ENCODE measurements around the gene KDM1A.

DNA sequence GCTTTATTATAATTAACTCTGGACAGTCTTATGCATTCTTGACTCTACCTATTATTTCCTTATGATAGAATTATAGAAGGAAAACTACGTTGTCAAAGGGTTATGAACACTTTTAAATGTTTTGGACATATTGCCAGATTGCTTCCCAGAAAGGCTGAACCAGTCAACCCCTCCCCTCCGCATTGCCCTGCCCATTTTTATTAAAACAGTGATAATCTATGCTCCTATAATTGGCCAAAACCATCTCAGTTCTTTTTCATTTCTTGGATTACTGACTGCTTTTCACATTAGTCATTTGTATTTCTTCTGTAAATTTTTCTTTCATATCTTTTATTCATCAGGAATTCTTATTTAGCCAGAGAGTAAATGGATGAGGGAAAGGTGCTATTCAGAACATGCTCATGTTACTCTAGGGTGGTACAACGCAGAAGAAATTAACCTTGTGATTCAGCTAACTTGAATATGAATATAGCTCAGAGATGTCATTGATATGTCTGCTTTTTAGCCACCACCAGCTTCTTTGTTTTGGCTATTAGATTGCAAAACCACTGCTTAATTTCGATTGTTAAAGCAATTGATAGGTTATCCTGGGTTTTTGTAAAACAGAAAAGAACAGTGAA is 32.1 kb downstream of the KDM1A start:
- TF ChIP-seq, protein P1, sequence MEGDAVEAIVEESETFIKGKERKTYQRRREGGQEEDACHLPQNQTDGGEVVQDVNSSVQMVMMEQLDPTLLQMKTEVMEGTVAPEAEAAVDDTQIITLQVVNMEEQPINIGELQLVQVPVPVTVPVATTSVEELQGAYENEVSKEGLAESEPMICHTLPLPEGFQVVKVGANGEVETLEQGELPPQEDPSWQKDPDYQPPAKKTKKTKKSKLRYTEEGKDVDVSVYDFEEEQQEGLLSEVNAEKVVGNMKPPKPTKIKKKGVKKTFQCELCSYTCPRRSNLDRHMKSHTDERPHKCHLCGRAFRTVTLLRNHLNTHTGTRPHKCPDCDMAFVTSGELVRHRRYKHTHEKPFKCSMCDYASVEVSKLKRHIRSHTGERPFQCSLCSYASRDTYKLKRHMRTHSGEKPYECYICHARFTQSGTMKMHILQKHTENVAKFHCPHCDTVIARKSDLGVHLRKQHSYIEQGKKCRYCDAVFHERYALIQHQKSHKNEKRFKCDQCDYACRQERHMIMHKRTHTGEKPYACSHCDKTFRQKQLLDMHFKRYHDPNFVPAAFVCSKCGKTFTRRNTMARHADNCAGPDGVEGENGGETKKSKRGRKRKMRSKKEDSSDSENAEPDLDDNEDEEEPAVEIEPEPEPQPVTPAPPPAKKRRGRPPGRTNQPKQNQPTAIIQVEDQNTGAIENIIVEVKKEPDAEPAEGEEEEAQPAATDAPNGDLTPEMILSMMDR (IDR thresholded peaks at IDR 0.05): no peak
- no peak for TF ChIP-seq POLR2A (IDR thresholded peaks at IDR 0.05)
